K562 (cell line): ENCODE measurements around the gene BLM. TPM values are rescaled to one million over a fixed set of nuclear protein-coding genes. Genes with fewer than 3 reads are reported as not detected.

ENCODE experiments used
- ATAC-seq: fragments of 200-7000 bp; cut with Tn5 transposase; 3 replicates; pipeline ENCODE4 v1.9.1; 2020; ENCODE audit warnings: moderate library complexity
- BruUV-seq: library from RNA; stranded (reverse); fragments of 400-500 nt; replicated peaks from 2 replicates; lab custom pipeline; 2021; lab: Mats Ljungman, UMichigan
- CTCF ChIA-PET: fragments of 300-600 bp; formaldehyde crosslinking; extraction: SDS; loops from one replicate; lab custom pipeline; 2021; ENCODE audit warnings: low intra/inter-chr PET ratio; lab: Yijun Ruan, JAX
- POLR2A ChIA-PET: fragments of 300-600, 350-650 bp; sonication (Branson Sonifier 250); formaldehyde crosslinking; extraction: SDS; loops from one replicate; lab custom pipeline; 2021; ENCODE audit warnings: antibody characterized with exemption, inconsistent platforms; lab: Yijun Ruan, JAX
- DNase-seq, 4 experiments: peaks; one replicate each; pipeline versions ENCODE4 v3.0.0 to v3.0.0-alpha.2; 2011 to 2018; ENCODE audit warnings: low spot score in 3 of 4, mixed read lengths in 3 of 4; ENCODE audit errors: extremely low read depth in 1 of 4
- FAIRE-seq: peaks from 2 replicates; lab custom pipeline; 2011; peaks lifted over from hg19 to GRCh38; lab: Jason Lieb, UNC
- H2AFZ ChIP-seq: 2 replicates; pipeline ENCODE4 v1.6.0; 2011; ENCODE audit warnings: low read depth, low read length, control low read depth, inconsistent platforms
- H3K27ac ChIP-seq: fragments of 200-600 bp; 3 replicates; pipeline ENCODE4 v1.8.0; 2011; ENCODE audit warnings: low read depth, mild to moderate bottlenecking, control low read depth, inconsistent platforms, low read length, moderate library complexity, mixed read lengths; ENCODE audit errors: extremely low read depth
- H3K27me3 ChIP-seq, 2 experiments: fragments of 300-600 bp in 1 of 2; 2 replicates in 1 of 2; 3 replicates in 1 of 2; pipeline versions ENCODE4 v1.6.0 to v1.8.0; 2011; ENCODE audit warnings: inconsistent platforms in 2 of 2, low read length in 2 of 2, mild to moderate bottlenecking in 1 of 2, mixed read lengths in 1 of 2, moderate library complexity in 1 of 2; ENCODE audit not compliant: control insufficient read depth in 2 of 2, insufficient read depth in 2 of 2
- H3K36me3 ChIP-seq: fragments of 300-600 bp; 3 replicates; pipeline ENCODE4 v1.8.0; 2011; ENCODE audit warnings: mild to moderate bottlenecking, low read length, inconsistent platforms; ENCODE audit not compliant: control insufficient read depth, insufficient read depth
- H3K4me1 ChIP-seq, 2 experiments: fragments of 200-600 bp in 1 of 2; replicated peaks in 1 of 2; 2 replicates in 1 of 2; 3 replicates in 1 of 2; pipeline versions ENCODE4 v1.5.1 to v1.8.0; 2011; ENCODE audit warnings: inconsistent platforms in 2 of 2, low read length in 2 of 2, mild to moderate bottlenecking in 1 of 2, mixed read lengths in 1 of 2, moderate library complexity in 1 of 2; ENCODE audit not compliant: control insufficient read depth in 2 of 2, insufficient read depth in 2 of 2
- H3K4me2 ChIP-seq: 2 replicates; pipeline ENCODE4 v1.6.1; 2011; ENCODE audit warnings: low read length, control low read depth, inconsistent platforms, mixed read lengths; ENCODE audit not compliant: insufficient read depth
- H3K4me3 ChIP-seq: fragments of 200-600 bp; sonication (generic), shearing (Covaris generic); 2 replicates; pipeline ENCODE4 v1.5.1; 2016; ENCODE audit warnings: control low read depth, inconsistent platforms
- H3K79me2 ChIP-seq: fragments of 200-600 bp; 3 replicates; pipeline ENCODE4 v1.8.0; 2011; ENCODE audit warnings: low read length, inconsistent platforms; ENCODE audit not compliant: control insufficient read depth, insufficient read depth
- H3K9ac ChIP-seq, 2 experiments: 2 replicates each; pipeline versions ENCODE4 v1.6.0 to v1.6.1; 2011; ENCODE audit warnings: low read depth in 2 of 2, low read length in 2 of 2, control low read depth in 1 of 2, inconsistent platforms in 1 of 2, mild to moderate bottlenecking in 1 of 2, mixed read lengths in 1 of 2; ENCODE audit not compliant: insufficient read depth in 1 of 2
- H3K9me1 ChIP-seq: one replicate; pipeline ENCODE4 v1.6.0; 2011; ENCODE audit warnings: inconsistent platforms, mild to moderate bottlenecking, low read length, moderate library complexity; ENCODE audit not compliant: control insufficient read depth, insufficient read depth
- H3K9me3 ChIP-seq: replicated peaks from 2 replicates; pipeline ENCODE4 v1.5.1; 2011; ENCODE audit warnings: low read depth, low read length, inconsistent platforms; ENCODE audit not compliant: control insufficient read depth, insufficient read depth
- H4K20me1 ChIP-seq: replicated peaks from 2 replicates; pipeline ENCODE4 v1.6.1; 2011; ENCODE audit warnings: low read length, inconsistent platforms, mixed read lengths; ENCODE audit not compliant: control insufficient read depth, insufficient read depth
- ATF3 ChIP-seq, 2 experiments: fragments of 450-650 bp in 1 of 2; sonication (generic) in 1 of 2; formaldehyde crosslinking in 1 of 2; IDR thresholded peaks in 1 of 2; conservative IDR thresholded peaks in 1 of 2; 2 replicates each; pipeline versions ENCODE4 v1.6.1 to v1.8.1; 2016 to 2023; ENCODE audit warnings: mild to moderate bottlenecking in 2 of 2, moderate library complexity in 2 of 2, inconsistent platforms in 1 of 2, missing genetic modification reagents in 1 of 2
- CEBPB ChIP-seq: fragments of 450-650 bp; IDR thresholded peaks from 2 replicates; pipeline ENCODE4 v1.6.1; 2016; ENCODE audit warnings: missing genetic modification characterization, missing compliant biosample characterization
- CEBPG ChIP-seq, 3 experiments: fragments of 200-800 bp in 1 of 3; sonication (Bioruptor generic) in 1 of 3; sonication (generic) in 1 of 3; formaldehyde crosslinking in 1 of 3; IDR thresholded peaks in 2 of 3; conservative IDR thresholded peaks in 1 of 3; 2 replicates each; pipeline versions ENCODE4 v1.6.1 to v1.8.0; 2016 to 2022; ENCODE audit warnings: missing compliant biosample characterization in 2 of 3, missing genetic modification characterization in 2 of 3, mild to moderate bottlenecking in 1 of 3, missing genetic modification reagents in 1 of 3
- GABPB1 ChIP-seq: sonication (generic); formaldehyde crosslinking; IDR thresholded peaks from 2 replicates; pipeline ENCODE4 v1.8.0; 2022; ENCODE audit warnings: mild to moderate bottlenecking, missing genetic modification reagents
- KDM5B ChIP-seq: fragments of 200-600 bp; sonication (generic); IDR thresholded peaks from 2 replicates; pipeline ENCODE4 v1.6.1; 2012; ENCODE audit warnings: low read depth, mild to moderate bottlenecking, moderate library complexity, low read length, control low read depth, inconsistent platforms; ENCODE audit not compliant: insufficient replicate concordance
- KLF1 ChIP-seq: fragments of 450-650 bp; IDR thresholded peaks from 2 replicates; pipeline ENCODE4 v1.6.1; 2016; ENCODE audit warnings: missing genetic modification characterization, missing compliant biosample characterization
- LCOR ChIP-seq: sonication (generic); formaldehyde crosslinking; IDR thresholded peaks from 2 replicates; pipeline ENCODE4 v1.8.0; 2022; ENCODE audit warnings: mild to moderate bottlenecking, missing genetic modification reagents
- MTA1 ChIP-seq: fragments of 450-650 bp; IDR thresholded peaks from 2 replicates; pipeline ENCODE4 v1.6.1; 2017; ENCODE audit warnings: borderline replicate concordance
- NFXL1 ChIP-seq: fragments of 450-650 bp; formaldehyde crosslinking; IDR thresholded peaks from 2 replicates; pipeline ENCODE4 v1.4.0; 2021; ENCODE audit warnings: mild to moderate bottlenecking
- RBM39 ChIP-seq: fragments of 200-400 bp; formaldehyde crosslinking; optimal IDR thresholded peaks from 2 replicates; pipeline ENCODE3; 2018; ENCODE audit warnings: low read depth, low read length
- SIN3A ChIP-seq, 2 experiments: fragments of 150-350 bp in 1 of 2; IDR thresholded peaks; 2 replicates each; pipeline ENCODE4 v1.6.1; 2011 to 2016; ENCODE audit warnings: borderline replicate concordance in 2 of 2, low read depth in 2 of 2, low read length in 2 of 2, mild to moderate bottlenecking in 2 of 2, moderate library complexity in 2 of 2; ENCODE audit not compliant: control insufficient read depth in 1 of 2
- SP2 ChIP-seq: IDR thresholded peaks from 2 replicates; pipeline ENCODE4 v1.6.1; 2011; ENCODE audit warnings: mild to moderate bottlenecking, low read depth, low read length, moderate library complexity; ENCODE audit not compliant: poor library complexity, severe bottlenecking; ENCODE audit errors: extremely low read depth
- ZBTB33 ChIP-seq: sonication (generic); formaldehyde crosslinking; IDR thresholded peaks from 2 replicates; pipeline ENCODE4 v1.8.1; 2023; ENCODE audit warnings: mild to moderate bottlenecking, missing genetic modification reagents
- ZC3H4 ChIP-seq: sonication (generic); formaldehyde crosslinking; IDR thresholded peaks from 2 replicates; pipeline ENCODE4 v1.9.0; 2021; ENCODE audit warnings: missing genetic modification reagents, borderline replicate concordance
- WGBS: fragments of 100-300 bp; shearing (Covaris generic); methylation state at CpG from one replicate; pipeline ENCODE4 v1.1.6; 2016; ENCODE audit warnings: low coverage, mixed read lengths; ENCODE audit not compliant: insufficient coverage; ENCODE audit errors: missing lambda C conversion rate; 5-methylcytosine and 5-hydroxymethylcytosine counted together
- in situ Hi-C: fragments of 300-500 bp; cut with MboI; formaldehyde crosslinking; loops from 4 replicates; pipeline ENCODE4 v1.15.0; 2018; ENCODE audit warnings: inconsistent platforms, mixed read lengths
- intact Hi-C: fragments of 100-400 bp; cut with micrococcal nuclease; formaldehyde crosslinking; loops from 2 replicates; pipeline ENCODE4 v1.14.2; 2022
- polyA plus RNA-seq, 8 experiments: library from polyadenylated mRNA; depleted of rRNA in 4 of 8; stranded (reverse) in 5 of 8; unstranded in 3 of 8; fragments of >200 nt; fragmentation: Nextera tagmentation in 2 of 8; fragmentation: Illumina TruSeq in 1 of 8; extraction: Ambion mirVana in 2 of 8; extraction: Trizol in 1 of 8; gene quantifications; 2 replicates each; pipeline versions ENCODE4 v1.2.1 to v1.2.3, GENCODE V29; 2011 to 2014; ENCODE audit warnings: inconsistent platforms in 1 of 8, missing spikeins in 1 of 8
- total RNA-seq, 7 experiments: library from RNA; depleted of rRNA in 6 of 7; stranded (reverse); fragments of >200 nt in 6 of 7; fragmentation: Illumina TruSeq in 2 of 7; extraction: Trizol in 2 of 7; gene quantifications; 2 replicates each; pipeline versions ENCODE4 v1.2.1 to v1.2.3, GENCODE V29; 2011 to 2021; ENCODE audit warnings: low replicate concordance in 1 of 7
- TF ChIP-seq, protein P1 (sequence below), 2 experiments: IDR thresholded peaks; 2 replicates each; pipeline ENCODE4 v1.6.1; 2011; ENCODE audit warnings: borderline replicate concordance in 1 of 2, control low read depth in 1 of 2, low read depth in 1 of 2, low read length in 1 of 2, mild to moderate bottlenecking in 1 of 2, mixed read lengths in 1 of 2, moderate library complexity in 1 of 2; ENCODE audit not compliant: insufficient read depth in 1 of 2, insufficient read length in 1 of 2, poor library complexity in 1 of 2, severe bottlenecking in 1 of 2; ENCODE audit errors: extremely low read depth in 1 of 2

Gene BLM
- total and polyA plus RNA-seq, 9 of the 15 experiments (the other 6 are each of a cell fraction or from before 2014, with no cell fraction given): 21.0 to 56.0 (median 43.9) TPM

GRCh38 chr15:90750186-90750585 lies 33.0 kb downstream of the BLM start:
- no peaks in the 10 kb centered on the region for H3K9me3 ChIP-seq
- TF ChIP-seq CEBPB (tag) (peak; percentile 34; the same call in 1 of the 2 replicates), SP2 (no peak), CEBPG (CRISPR knock-in tag; IDR thresholded peaks at IDR 0.05) (no peak), CEBPG (tag; conservative IDR thresholded peaks at IDR 0.05 in 1 of 2, IDR thresholded peaks at IDR 0.05 in 1 of 2) (peak; percentile 56 to 68), ZC3H4 (CRISPR knock-in tag) (no peak), LCOR (CRISPR knock-in tag) (no peak), SIN3A (IDR thresholded peaks at IDR 0.05; ENCODE audit: borderline replicate concordance in 2 of 2, control insufficient read depth in 1 of 2, low read depth in 2 of 2, low read length in 2 of 2) (no peak), KLF1 (tag) (no peak), ZBTB33 (CRISPR knock-in tag) (0 out of 2 replicates have a peak, but pooled peaks have one; percentile 23), RBM39 (no peak), ATF3 (IDR thresholded peaks at IDR 0.05) (peak; percentile 42; the same call in 1 of the 2 replicates), ATF3 (CRISPR knock-in tag; conservative IDR thresholded peaks at IDR 0.05) (no peak), KDM5B (no peak), MTA1 (no peak), NFXL1 (no peak), GABPB1 (CRISPR knock-in tag) (no peak)
- TF ChIP-seq, protein P1, sequence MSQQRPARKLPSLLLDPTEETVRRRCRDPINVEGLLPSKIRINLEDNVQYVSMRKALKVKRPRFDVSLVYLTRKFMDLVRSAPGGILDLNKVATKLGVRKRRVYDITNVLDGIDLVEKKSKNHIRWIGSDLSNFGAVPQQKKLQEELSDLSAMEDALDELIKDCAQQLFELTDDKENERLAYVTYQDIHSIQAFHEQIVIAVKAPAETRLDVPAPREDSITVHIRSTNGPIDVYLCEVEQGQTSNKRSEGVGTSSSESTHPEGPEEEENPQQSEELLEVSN (IDR thresholded peaks at IDR 0.05; ENCODE audit: borderline replicate concordance in 1 of 2, extremely low read depth in 1 of 2, insufficient read depth in 1 of 2, insufficient read length in 1 of 2, low read depth in 1 of 2, low read length in 1 of 2, poor library complexity in 1 of 2, severe bottlenecking in 1 of 2): no peak
- TF ChIP-seq, all 486 proteins: peak for 4
- Histone ChIP-seq H3K79me2 (peaks cover 22% of the 10 kb centered on the region), H3K27ac (no peak overlapping the region), H3K4me2 (no peak overlapping the region), H3K4me1 (no peaks in the 10 kb centered on the region; a peak in 1 of 5 replicates), H3K9me1 (no peaks in the 10 kb centered on the region), H4K20me1 (no peaks in the 10 kb centered on the region), H2AFZ (no peak overlapping the region), H3K36me3 (peaks cover 67% of the 10 kb centered on the region), H3K27me3 (no peaks in the 10 kb centered on the region), H3K4me3 (no peak overlapping the region), H3K9ac (no peak overlapping the region)
- 74% methylated on average over 7 of the region's 7 CpGs for WGBS
- no peak for FAIRE-seq
- ChIA-PET POLR2A (interaction anchor here (0.6 to 1.2 kb wide), 3 partner anchors 10 to 456 kb away, joined by 3 to 7 read pairs (median 4); no protein-coding TSS in a partner anchor), CTCF (no interaction called here)
- no TSS peak for BruUV-seq
- intact Hi-C loops (no loop called here), in situ Hi-C loops (no loop called here)
- ATAC-seq: no peak
- no peak for DNase-seq
